K562 (cell line): ENCODE measurements around the gene FMC1. TPM values are rescaled to one million over a fixed set of nuclear protein-coding genes. Genes with fewer than 3 reads are reported as not detected.

Experiments used
- ATAC-seq: fragments of 200-7000 bp; cut with Tn5 transposase; 3 replicates; pipeline ENCODE4 v1.9.1; 2020; ENCODE audit warnings: moderate library complexity
- BruUV-seq: library from RNA; stranded (reverse); fragments of 400-500 nt; replicated peaks from 2 replicates; lab custom pipeline; 2021; lab: Mats Ljungman, UMichigan
- CTCF ChIA-PET: fragments of 300-600 bp; formaldehyde crosslinking; extraction: SDS; loops from one replicate; lab custom pipeline; 2021; ENCODE audit warnings: low intra/inter-chr PET ratio; lab: Yijun Ruan, JAX
- POLR2A ChIA-PET: fragments of 300-600, 350-650 bp; sonication (Branson Sonifier 250); formaldehyde crosslinking; extraction: SDS; loops from one replicate; lab custom pipeline; 2021; ENCODE audit warnings: antibody characterized with exemption, inconsistent platforms; lab: Yijun Ruan, JAX
- DNase-seq, 4 experiments: peaks; one replicate each; pipeline versions ENCODE4 v3.0.0 to v3.0.0-alpha.2; 2011 to 2018; ENCODE audit warnings: low spot score in 3 of 4, mixed read lengths in 3 of 4; ENCODE audit errors: extremely low read depth in 1 of 4
- FAIRE-seq: peaks from 2 replicates; lab custom pipeline; 2011; peaks lifted over from hg19 to GRCh38; lab: Jason Lieb, UNC
- H2AFZ ChIP-seq: 2 replicates; pipeline ENCODE4 v1.6.0; 2011; ENCODE audit warnings: low read depth, low read length, control low read depth, inconsistent platforms
- H3K27ac ChIP-seq: fragments of 200-600 bp; 3 replicates; pipeline ENCODE4 v1.8.0; 2011; ENCODE audit warnings: low read depth, mild to moderate bottlenecking, control low read depth, inconsistent platforms, low read length, moderate library complexity, mixed read lengths; ENCODE audit errors: extremely low read depth
- H3K27me3 ChIP-seq, 2 experiments: fragments of 300-600 bp in 1 of 2; 2 replicates in 1 of 2; 3 replicates in 1 of 2; pipeline versions ENCODE4 v1.6.0 to v1.8.0; 2011; ENCODE audit warnings: inconsistent platforms in 2 of 2, low read length in 2 of 2, mild to moderate bottlenecking in 1 of 2, mixed read lengths in 1 of 2, moderate library complexity in 1 of 2; ENCODE audit not compliant: control insufficient read depth in 2 of 2, insufficient read depth in 2 of 2
- H3K36me3 ChIP-seq: fragments of 300-600 bp; 3 replicates; pipeline ENCODE4 v1.8.0; 2011; ENCODE audit warnings: mild to moderate bottlenecking, low read length, inconsistent platforms; ENCODE audit not compliant: control insufficient read depth, insufficient read depth
- H3K4me1 ChIP-seq, 2 experiments: fragments of 200-600 bp in 1 of 2; replicated peaks in 1 of 2; 2 replicates in 1 of 2; 3 replicates in 1 of 2; pipeline versions ENCODE4 v1.5.1 to v1.8.0; 2011; ENCODE audit warnings: inconsistent platforms in 2 of 2, low read length in 2 of 2, mild to moderate bottlenecking in 1 of 2, mixed read lengths in 1 of 2, moderate library complexity in 1 of 2; ENCODE audit not compliant: control insufficient read depth in 2 of 2, insufficient read depth in 2 of 2
- H3K4me2 ChIP-seq: 2 replicates; pipeline ENCODE4 v1.6.1; 2011; ENCODE audit warnings: low read length, control low read depth, inconsistent platforms, mixed read lengths; ENCODE audit not compliant: insufficient read depth
- H3K4me3 ChIP-seq: fragments of 200-600 bp; sonication (generic), shearing (Covaris generic); 2 replicates; pipeline ENCODE4 v1.5.1; 2016; ENCODE audit warnings: control low read depth, inconsistent platforms
- H3K79me2 ChIP-seq: fragments of 200-600 bp; 3 replicates; pipeline ENCODE4 v1.8.0; 2011; ENCODE audit warnings: low read length, inconsistent platforms; ENCODE audit not compliant: control insufficient read depth, insufficient read depth
- H3K9ac ChIP-seq, 2 experiments: 2 replicates each; pipeline versions ENCODE4 v1.6.0 to v1.6.1; 2011; ENCODE audit warnings: low read depth in 2 of 2, low read length in 2 of 2, control low read depth in 1 of 2, inconsistent platforms in 1 of 2, mild to moderate bottlenecking in 1 of 2, mixed read lengths in 1 of 2; ENCODE audit not compliant: insufficient read depth in 1 of 2
- H3K9me1 ChIP-seq: one replicate; pipeline ENCODE4 v1.6.0; 2011; ENCODE audit warnings: inconsistent platforms, mild to moderate bottlenecking, low read length, moderate library complexity; ENCODE audit not compliant: control insufficient read depth, insufficient read depth
- H3K9me3 ChIP-seq: replicated peaks from 2 replicates; pipeline ENCODE4 v1.5.1; 2011; ENCODE audit warnings: low read depth, low read length, inconsistent platforms; ENCODE audit not compliant: control insufficient read depth, insufficient read depth
- H4K20me1 ChIP-seq: replicated peaks from 2 replicates; pipeline ENCODE4 v1.6.1; 2011; ENCODE audit warnings: low read length, inconsistent platforms, mixed read lengths; ENCODE audit not compliant: control insufficient read depth, insufficient read depth
- BRD4 ChIP-seq: fragments of 200-600 bp; sonication (generic); IDR thresholded peaks from 2 replicates; pipeline ENCODE4 v1.6.1; 2017; ENCODE audit warnings: inconsistent platforms
- CEBPB ChIP-seq: fragments of 450-650 bp; IDR thresholded peaks from 2 replicates; pipeline ENCODE4 v1.6.1; 2016; ENCODE audit warnings: missing genetic modification characterization, missing compliant biosample characterization
- ETV5 ChIP-seq: sonication (generic); formaldehyde crosslinking; IDR thresholded peaks from 2 replicates; pipeline ENCODE4 v1.4.0; 2020; ENCODE audit warnings: low read depth, mild to moderate bottlenecking, missing genetic modification reagents
- LARP7 ChIP-seq: fragments of 450-650 bp; IDR thresholded peaks from 2 replicates; pipeline ENCODE4 v1.6.1; 2016
- NBN ChIP-seq: fragments of 450-650 bp; IDR thresholded peaks from 2 replicates; pipeline ENCODE4 v1.6.1; 2016; ENCODE audit warnings: low read depth, mild to moderate bottlenecking
- NR2C2 ChIP-seq, 2 experiments: fragments of 200-800 bp in 1 of 2; sonication (Bioruptor generic) in 1 of 2; sonication (generic) in 1 of 2; formaldehyde crosslinking in 1 of 2; IDR thresholded peaks; 2 replicates each; pipeline versions ENCODE4 v1.6.1 to v1.8.0; 2016 to 2022; ENCODE audit warnings: mild to moderate bottlenecking in 1 of 2, missing compliant biosample characterization in 1 of 2, missing genetic modification characterization in 1 of 2, missing genetic modification reagents in 1 of 2
- NRF1 ChIP-seq, 2 experiments: fragments of 450-650 bp; IDR thresholded peaks in 1 of 2; conservative IDR thresholded peaks in 1 of 2; 2 replicates each; pipeline ENCODE4 v1.6.1; 2014; ENCODE audit warnings: mild to moderate bottlenecking in 2 of 2
- RNF2 ChIP-seq: sonication (generic); IDR thresholded peaks from 2 replicates; pipeline ENCODE4 v1.6.1; 2016
- SRSF3 ChIP-seq: fragments of 200-400 bp; formaldehyde crosslinking; IDR thresholded peaks from 2 replicates; pipeline ENCODE4 v1.6.1; 2016; ENCODE audit warnings: mild to moderate bottlenecking, low read length, moderate library complexity; ENCODE audit not compliant: insufficient read depth
- ZEB2 ChIP-seq: fragments of 450-650 bp; IDR thresholded peaks from 2 replicates; pipeline ENCODE4 v1.6.1; 2016
- ZNF165 ChIP-seq: fragments of 250-450 bp; sonication (Bioruptor Pico); IDR thresholded peaks from 2 replicates; pipeline ENCODE4 v1.4.0; 2020; ENCODE audit warnings: borderline replicate concordance
- WGBS: fragments of 100-300 bp; shearing (Covaris generic); methylation state at CpG from one replicate; pipeline ENCODE4 v1.1.6; 2016; ENCODE audit warnings: low coverage, mixed read lengths; ENCODE audit not compliant: insufficient coverage; ENCODE audit errors: missing lambda C conversion rate; 5-methylcytosine and 5-hydroxymethylcytosine counted together
- in situ Hi-C: fragments of 300-500 bp; cut with MboI; formaldehyde crosslinking; loops from 4 replicates; pipeline ENCODE4 v1.15.0; 2018; ENCODE audit warnings: inconsistent platforms, mixed read lengths
- intact Hi-C: fragments of 100-400 bp; cut with micrococcal nuclease; formaldehyde crosslinking; loops from 2 replicates; pipeline ENCODE4 v1.14.2; 2022
- polyA plus RNA-seq, 8 experiments: library from polyadenylated mRNA; depleted of rRNA in 4 of 8; stranded (reverse) in 5 of 8; unstranded in 3 of 8; fragments of >200 nt; fragmentation: Nextera tagmentation in 2 of 8; fragmentation: Illumina TruSeq in 1 of 8; extraction: Ambion mirVana in 2 of 8; extraction: Trizol in 1 of 8; gene quantifications; 2 replicates each; pipeline versions ENCODE4 v1.2.1 to v1.2.3, GENCODE V29; 2011 to 2014; ENCODE audit warnings: inconsistent platforms in 1 of 8, missing spikeins in 1 of 8
- total RNA-seq, 7 experiments: library from RNA; depleted of rRNA in 6 of 7; stranded (reverse); fragments of >200 nt in 6 of 7; fragmentation: Illumina TruSeq in 2 of 7; extraction: Trizol in 2 of 7; gene quantifications; 2 replicates each; pipeline versions ENCODE4 v1.2.1 to v1.2.3, GENCODE V29; 2011 to 2021; ENCODE audit warnings: low replicate concordance in 1 of 7
- TF ChIP-seq, protein P1 (sequence below), 3 experiments: fragments of 200-800 bp in 1 of 3; fragments of 250-450 bp in 1 of 3; fragments of 450-650 bp in 1 of 3; sonication (Bioruptor Pico) in 1 of 3; sonication (Bioruptor generic) in 1 of 3; formaldehyde crosslinking in 1 of 3; IDR thresholded peaks; 2 replicates each; pipeline versions ENCODE4 v1.6.1 to v1.8.0; 2016 to 2022; ENCODE audit warnings: mild to moderate bottlenecking in 2 of 3, missing genetic modification characterization in 2 of 3, missing compliant biosample characterization in 1 of 3, moderate library complexity in 1 of 3
- TF ChIP-seq, protein P2 (sequence below): fragments of 250-450 bp; sonication (Bioruptor Pico); IDR thresholded peaks from 2 replicates; pipeline ENCODE4 v1.5.1; 2021; ENCODE audit warnings: mild to moderate bottlenecking
- TF ChIP-seq, protein P3 (sequence below): sonication (generic); formaldehyde crosslinking; IDR thresholded peaks from 2 replicates; pipeline ENCODE4 v1.8.1; 2023; ENCODE audit warnings: mild to moderate bottlenecking, missing genetic modification reagents

Gene FMC1
- total and polyA plus RNA-seq, 9 of the 15 experiments (the other 6 are each of a cell fraction or from before 2014, with no cell fraction given) = 14.0 to 116 (median 29.0) TPM

DNA sequence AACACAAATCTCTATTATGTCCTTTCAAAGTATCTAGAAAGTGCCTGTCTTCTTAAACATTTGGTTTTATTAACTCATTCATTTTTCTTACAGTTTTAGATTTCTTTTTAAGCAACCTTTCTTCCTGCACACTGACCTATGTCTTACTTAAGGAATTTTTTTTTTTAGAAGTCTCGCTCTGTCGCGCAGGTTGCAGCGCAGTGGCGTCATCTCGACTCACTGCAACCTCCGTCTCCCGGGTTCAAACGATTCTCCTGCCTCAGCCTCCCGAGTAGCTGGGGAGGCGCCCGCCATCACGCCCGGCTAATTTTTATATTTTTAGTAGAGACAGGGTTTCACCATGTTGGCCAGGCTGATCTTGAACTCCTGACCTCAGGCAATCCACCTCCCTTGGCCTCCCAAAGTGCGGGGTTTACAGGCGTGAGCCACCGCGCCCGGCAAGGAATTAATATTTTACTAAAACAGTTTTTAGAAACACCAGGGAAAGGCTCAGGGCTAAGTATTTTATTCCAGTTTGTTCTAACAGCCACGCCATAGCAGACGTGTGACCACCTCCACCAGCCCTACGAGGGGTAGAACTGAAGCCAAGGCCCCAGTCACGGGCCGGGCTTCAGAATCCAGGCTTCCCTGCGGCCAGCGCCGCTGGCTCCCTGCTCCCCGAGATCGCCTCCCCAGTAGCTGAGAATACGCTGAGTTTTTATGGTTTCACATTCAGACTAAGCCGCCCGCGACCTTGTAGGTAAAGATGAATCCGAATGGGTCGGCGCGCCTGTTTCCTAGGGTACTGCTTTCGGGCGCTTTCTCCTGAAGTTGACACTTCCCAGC is 17.6 kb downstream of the FMC1 start:
- Histone ChIP-seq H3K4me1 (peaks cover 10 to 22% of the 10 kb centered on the region in 2 experiments), H4K20me1 (peaks cover 15% of the 10 kb centered on the region), H3K27me3 (no peaks in the 10 kb centered on the region), H3K79me2 (peaks cover 57% of the 10 kb centered on the region), H3K9me3 (no peaks in the 10 kb centered on the region), H3K4me3 (peak overlapping the region; percentile 65), H3K9me1 (no peaks in the 10 kb centered on the region), H3K9ac (peak overlapping the region; percentile 97 to 99), H3K4me2 (peak overlapping the region; percentile 92), H2AFZ (peak overlapping the region; percentile 92), H3K27ac (peak overlapping the region; percentile 98), H3K36me3 (peaks cover 20% of the 10 kb centered on the region)
- CTCF ChIA-PET = no interaction called here
- POLR2A ChIA-PET = interaction anchor here (0.6 to 3.9 kb wide), 14 partner anchors 9 to 316 kb away, joined by 3 to 37 read pairs (median 6); no protein-coding TSS in a partner anchor
- DNase-seq (peak in 2 of 4 experiments; percentile 43 to 72), FAIRE-seq (peak; percentile 23), ATAC-seq (peak; percentile 13)
- intact Hi-C loops = loop anchor here (1.0 kb wide), 2 partner anchors 18 to 127 kb away; partner anchors contain the start of gene UBN2
- in situ Hi-C loops = loop anchor here (25.0 kb wide), 1 partner anchor 1396 kb away; no protein-coding TSS in a partner anchor
- TSS peak; percentile 90 for BruUV-seq
- WGBS = under 1% methylated on average over 39 of the region's 39 CpGs
- TF ChIP-seq, protein P1, sequence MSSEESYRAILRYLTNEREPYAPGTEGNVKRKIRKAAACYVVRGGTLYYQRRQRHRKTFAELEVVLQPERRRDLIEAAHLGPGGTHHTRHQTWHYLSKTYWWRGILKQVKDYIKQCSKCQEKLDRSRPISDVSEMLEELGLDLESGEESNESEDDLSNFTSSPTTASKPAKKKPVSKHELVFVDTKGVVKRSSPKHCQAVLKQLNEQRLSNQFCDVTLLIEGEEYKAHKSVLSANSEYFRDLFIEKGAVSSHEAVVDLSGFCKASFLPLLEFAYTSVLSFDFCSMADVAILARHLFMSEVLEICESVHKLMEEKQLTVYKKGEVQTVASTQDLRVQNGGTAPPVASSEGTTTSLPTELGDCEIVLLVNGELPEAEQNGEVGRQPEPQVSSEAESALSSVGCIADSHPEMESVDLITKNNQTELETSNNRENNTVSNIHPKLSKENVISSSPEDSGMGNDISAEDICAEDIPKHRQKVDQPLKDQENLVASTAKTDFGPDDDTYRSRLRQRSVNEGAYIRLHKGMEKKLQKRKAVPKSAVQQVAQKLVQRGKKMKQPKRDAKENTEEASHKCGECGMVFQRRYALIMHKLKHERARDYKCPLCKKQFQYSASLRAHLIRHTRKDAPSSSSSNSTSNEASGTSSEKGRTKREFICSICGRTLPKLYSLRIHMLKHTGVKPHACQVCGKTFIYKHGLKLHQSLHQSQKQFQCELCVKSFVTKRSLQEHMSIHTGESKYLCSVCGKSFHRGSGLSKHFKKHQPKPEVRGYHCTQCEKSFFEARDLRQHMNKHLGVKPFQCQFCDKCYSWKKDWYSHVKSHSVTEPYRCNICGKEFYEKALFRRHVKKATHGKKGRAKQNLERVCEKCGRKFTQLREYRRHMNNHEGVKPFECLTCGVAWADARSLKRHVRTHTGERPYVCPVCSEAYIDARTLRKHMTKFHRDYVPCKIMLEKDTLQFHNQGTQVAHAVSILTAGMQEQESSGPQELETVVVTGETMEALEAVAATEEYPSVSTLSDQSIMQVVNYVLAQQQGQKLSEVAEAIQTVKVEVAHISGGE (CRISPR knock-in tag; IDR thresholded peaks at IDR 0.05) = 0 out of 6 replicates have a peak, but pooled peaks of 1 of the 3 experiments have one; percentile 11
- TF ChIP-seq NR2C2 (CRISPR knock-in tag; IDR thresholded peaks at IDR 0.05) (no peak; the same call in 1 of the 2 replicates), NR2C2 (tag; IDR thresholded peaks at IDR 0.05) (0 out of 2 replicates have a peak, but pooled peaks have one; percentile 59), BRD4 (peak; percentile 85), ZNF165 (CRISPR knock-in tag) (no peak), LARP7 (peak; percentile 73; the same call in 1 of the 2 replicates), SRSF3 (peak; percentile 76; the same call in 1 of the 2 replicates), NBN (peak; percentile 42; the same call in 1 of the 2 replicates), ZEB2 (0 out of 2 replicates have a peak, but pooled peaks have one; percentile 30), RNF2 (no peak), NRF1 (conservative IDR thresholded peaks at IDR 0.05 in 1 of 2, IDR thresholded peaks at IDR 0.05 in 1 of 2) (peak; percentile 82 to 83), ETV5 (CRISPR knock-in tag) (no peak), CEBPB (tag) (peak; percentile 49; the same call in 1 of the 2 replicates)
- TF ChIP-seq, protein P2, sequence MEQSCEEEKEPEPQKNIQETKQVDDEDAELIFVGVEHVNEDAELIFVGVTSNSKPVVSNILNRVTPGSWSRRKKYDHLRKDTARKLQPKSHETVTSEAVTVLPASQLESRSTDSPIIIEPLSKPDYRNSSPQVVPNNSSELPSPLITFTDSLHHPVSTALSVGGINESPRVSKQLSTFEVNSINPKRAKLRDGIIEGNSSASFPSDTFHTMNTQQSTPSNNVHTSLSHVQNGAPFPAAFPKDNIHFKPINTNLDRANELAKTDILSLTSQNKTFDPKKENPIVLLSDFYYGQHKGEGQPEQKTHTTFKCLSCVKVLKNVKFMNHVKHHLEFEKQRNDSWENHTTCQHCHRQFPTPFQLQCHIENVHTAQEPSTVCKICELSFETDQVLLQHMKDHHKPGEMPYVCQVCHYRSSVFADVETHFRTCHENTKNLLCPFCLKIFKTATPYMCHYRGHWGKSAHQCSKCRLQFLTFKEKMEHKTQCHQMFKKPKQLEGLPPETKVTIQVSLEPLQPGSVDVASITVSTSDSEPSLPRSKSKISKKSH (CRISPR knock-in tag) = no peak
- TF ChIP-seq, protein P3, sequence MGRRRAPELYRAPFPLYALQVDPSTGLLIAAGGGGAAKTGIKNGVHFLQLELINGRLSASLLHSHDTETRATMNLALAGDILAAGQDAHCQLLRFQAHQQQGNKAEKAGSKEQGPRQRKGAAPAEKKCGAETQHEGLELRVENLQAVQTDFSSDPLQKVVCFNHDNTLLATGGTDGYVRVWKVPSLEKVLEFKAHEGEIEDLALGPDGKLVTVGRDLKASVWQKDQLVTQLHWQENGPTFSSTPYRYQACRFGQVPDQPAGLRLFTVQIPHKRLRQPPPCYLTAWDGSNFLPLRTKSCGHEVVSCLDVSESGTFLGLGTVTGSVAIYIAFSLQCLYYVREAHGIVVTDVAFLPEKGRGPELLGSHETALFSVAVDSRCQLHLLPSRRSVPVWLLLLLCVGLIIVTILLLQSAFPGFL (CRISPR knock-in tag) = no peak
